Measurements from ENCODE around the gene SH2D3A. TPM values are rescaled to one million over a fixed set of nuclear protein-coding genes. Genes with fewer than 3 reads are reported as not detected.

Gene SH2D3A
- total RNA-seq, 2 donors from 2014 or later = 43.8 to 50.3 TPM

- Mint-ChIP-seq H3K36me3 (ENCODE audit: low read depth) (peaks cover 6% of the 10 kb centered on the region), H3K27ac (peak overlapping the region; percentile 97), H3K4me3 (peak overlapping the region; percentile 96), H3K27me3 (no peaks in the 10 kb centered on the region), H3K4me1 (peaks cover 38% of the 10 kb centered on the region)
- DNase-seq (peak; percentile 42 to 51 (median 43)), ATAC-seq (peak; percentile 13)
- H3K9me3 ChIP-seq (ENCODE audit: control insufficient read depth, low read length, poor library complexity, severe bottlenecking) = no peaks in the 10 kb centered on the region
Measured at GRCh38 chr19:6736169-6736916, 30.9 kb downstream of the SH2D3A start.

- no peak overlapping the region for H3K4me3 Mint-ChIP-seq
- ATAC-seq = no peak
- H3K4me1 Mint-ChIP-seq = peaks cover 33% of the 10 kb centered on the region
- no peaks in the 10 kb centered on the region for H3K9me3 ChIP-seq (ENCODE audit: control insufficient read depth, low read length, poor library complexity, severe bottlenecking)
- peaks cover 6% of the 10 kb centered on the region for H3K36me3 Mint-ChIP-seq (ENCODE audit: low read depth)
- no peaks in the 10 kb centered on the region for H3K27me3 Mint-ChIP-seq
- H3K27ac Mint-ChIP-seq = peak overlapping the region; percentile 97
- no peak for DNase-seq
Measured at GRCh38 chr19:6735181-6735911, 31.9 kb downstream of the SH2D3A start.

- H3K4me1 Mint-ChIP-seq = peaks cover 30% of the 10 kb centered on the region
- H3K36me3 Mint-ChIP-seq (ENCODE audit: low read depth) = peaks cover 6% of the 10 kb centered on the region
- ATAC-seq (no peak), DNase-seq (no peak)
- H3K9me3 ChIP-seq (ENCODE audit: control insufficient read depth, low read length, poor library complexity, severe bottlenecking) = no peaks in the 10 kb centered on the region
- H3K27me3 Mint-ChIP-seq = no peaks in the 10 kb centered on the region
- H3K27ac Mint-ChIP-seq = no peak overlapping the region
- peak overlapping the region; percentile 21 for H3K4me3 Mint-ChIP-seq
Measured at GRCh38 chr19:6734096-6734696, 33.0 kb downstream of the SH2D3A start.

GRCh38 chr19:6733338-6734095, 33.7 kb downstream of the SH2D3A start:
- Mint-ChIP-seq H3K4me1 (peaks cover 24% of the 10 kb centered on the region), H3K4me3 (no peak overlapping the region), H3K27me3 (no peaks in the 10 kb centered on the region), H3K27ac (no peak overlapping the region), H3K36me3 (ENCODE audit: low read depth) (peaks cover 6% of the 10 kb centered on the region)
- no peak for DNase-seq
- H3K9me3 ChIP-seq (ENCODE audit: control insufficient read depth, low read length, poor library complexity, severe bottlenecking) = no peaks in the 10 kb centered on the region
- no peak for ATAC-seq

GRCh38 chr19:6732803-6733337, 34.4 kb downstream of the SH2D3A start:
- peaks cover 20% of the 10 kb centered on the region for H3K4me1 Mint-ChIP-seq

GRCh38 chr19:6731822-6732221, 35.4 kb downstream of the SH2D3A start:
- ATAC-seq = no peak
- no peak overlapping the region for H3K27ac Mint-ChIP-seq
- H3K27me3 Mint-ChIP-seq = no peaks in the 10 kb centered on the region
- peaks cover 6% of the 10 kb centered on the region for H3K36me3 Mint-ChIP-seq (ENCODE audit: low read depth)
- peaks cover 15% of the 10 kb centered on the region for H3K4me1 Mint-ChIP-seq
- no peak overlapping the region for H3K4me3 Mint-ChIP-seq
- no peaks in the 10 kb centered on the region for H3K9me3 ChIP-seq (ENCODE audit: control insufficient read depth, low read length, poor library complexity, severe bottlenecking)
- DNase-seq = no peak

More at GRCh38 chr19:6732803-6733337, 34.4 kb downstream of the SH2D3A start:
- no peak for DNase-seq
- H3K27ac Mint-ChIP-seq = no peak overlapping the region
- H3K36me3 Mint-ChIP-seq (ENCODE audit: low read depth) = peaks cover 6% of the 10 kb centered on the region
- no peak for ATAC-seq
- H3K9me3 ChIP-seq (ENCODE audit: control insufficient read depth, low read length, poor library complexity, severe bottlenecking) = no peaks in the 10 kb centered on the region
- no peaks in the 10 kb centered on the region for H3K27me3 Mint-ChIP-seq
- H3K4me3 Mint-ChIP-seq = no peak overlapping the region

GRCh38 chr19:6730941-6731670, 36.1 kb downstream of the SH2D3A start:
- H3K9me3 ChIP-seq (ENCODE audit: control insufficient read depth, low read length, poor library complexity, severe bottlenecking) = no peaks in the 10 kb centered on the region
- Mint-ChIP-seq H3K4me1 (peaks cover 12% of the 10 kb centered on the region), H3K4me3 (no peak overlapping the region), H3K27me3 (no peaks in the 10 kb centered on the region), H3K36me3 (ENCODE audit: low read depth) (peaks cover 6% of the 10 kb centered on the region), H3K27ac (no peak overlapping the region)
- no peak for DNase-seq
- no peak for ATAC-seq

- Mint-ChIP-seq H3K36me3 (ENCODE audit: low read depth) (peaks cover 6% of the 10 kb centered on the region), H3K4me1 (peaks cover 8% of the 10 kb centered on the region), H3K4me3 (no peak overlapping the region), H3K27me3 (no peaks in the 10 kb centered on the region), H3K27ac (no peak overlapping the region)
- H3K9me3 ChIP-seq (ENCODE audit: control insufficient read depth, low read length, poor library complexity, severe bottlenecking) = no peaks in the 10 kb centered on the region
- ATAC-seq (peak; percentile 49), DNase-seq (no peak)
Measured at GRCh38 chr19:6730153-6730804, 37.0 kb downstream of the SH2D3A start.

GRCh38 chr19:6729573-6730152, 37.6 kb downstream of the SH2D3A start:
- no peak for ATAC-seq
- peaks cover 6% of the 10 kb centered on the region for H3K36me3 Mint-ChIP-seq (ENCODE audit: low read depth)
- DNase-seq = no peak
- H3K9me3 ChIP-seq (ENCODE audit: control insufficient read depth, low read length, poor library complexity, severe bottlenecking) = no peaks in the 10 kb centered on the region
- no peaks in the 10 kb centered on the region for H3K27me3 Mint-ChIP-seq
- H3K4me3 Mint-ChIP-seq = no peak overlapping the region
- H3K4me1 Mint-ChIP-seq = peaks cover 12% of the 10 kb centered on the region
- H3K27ac Mint-ChIP-seq = no peak overlapping the region

- Mint-ChIP-seq H3K4me1 (peaks cover 13% of the 10 kb centered on the region), H3K27me3 (no peaks in the 10 kb centered on the region), H3K4me3 (no peak overlapping the region), H3K27ac (peak overlapping the region; percentile 71), H3K36me3 (ENCODE audit: low read depth) (peaks cover 6% of the 10 kb centered on the region)
- DNase-seq = no peak
- no peak for ATAC-seq
- H3K9me3 ChIP-seq (ENCODE audit: control insufficient read depth, low read length, poor library complexity, severe bottlenecking) = no peaks in the 10 kb centered on the region
Measured at GRCh38 chr19:6728346-6728745, 38.9 kb downstream of the SH2D3A start.

GRCh38 chr19:6725513-6726231, 41.6 kb downstream of the SH2D3A start:
- Mint-ChIP-seq H3K4me3 (no peak overlapping the region), H3K4me1 (peaks cover 12% of the 10 kb centered on the region), H3K36me3 (ENCODE audit: low read depth) (no peaks in the 10 kb centered on the region), H3K27me3 (no peaks in the 10 kb centered on the region), H3K27ac (no peak overlapping the region)
- DNase-seq (no peak), ATAC-seq (no peak)
- no peaks in the 10 kb centered on the region for H3K9me3 ChIP-seq (ENCODE audit: control insufficient read depth, low read length, poor library complexity, severe bottlenecking)
